ENCODE data around the gene BANP.

Gene BANP

DNA sequence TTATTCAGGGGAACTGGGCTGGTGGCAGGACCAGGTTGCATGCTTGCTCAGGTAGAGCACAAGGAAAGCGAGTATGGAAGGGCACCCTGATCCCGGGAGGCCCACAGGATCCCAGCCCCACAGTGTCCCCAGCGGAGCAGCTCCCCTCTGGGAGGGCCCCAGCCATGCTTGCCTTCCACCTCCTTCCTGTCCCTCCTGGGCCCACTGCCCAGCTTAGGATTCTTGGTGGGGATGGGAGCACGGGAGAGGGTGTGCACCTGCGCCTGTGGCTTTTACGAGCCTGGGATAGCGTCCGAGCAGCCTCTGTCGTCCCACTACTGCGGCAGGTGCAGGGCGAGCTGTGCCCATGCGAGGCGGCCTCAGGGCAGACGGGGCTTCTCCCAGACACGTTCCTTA is 114.5 kb downstream of the BANP start (continued):
- TF ChIP-seq, protein P1, sequence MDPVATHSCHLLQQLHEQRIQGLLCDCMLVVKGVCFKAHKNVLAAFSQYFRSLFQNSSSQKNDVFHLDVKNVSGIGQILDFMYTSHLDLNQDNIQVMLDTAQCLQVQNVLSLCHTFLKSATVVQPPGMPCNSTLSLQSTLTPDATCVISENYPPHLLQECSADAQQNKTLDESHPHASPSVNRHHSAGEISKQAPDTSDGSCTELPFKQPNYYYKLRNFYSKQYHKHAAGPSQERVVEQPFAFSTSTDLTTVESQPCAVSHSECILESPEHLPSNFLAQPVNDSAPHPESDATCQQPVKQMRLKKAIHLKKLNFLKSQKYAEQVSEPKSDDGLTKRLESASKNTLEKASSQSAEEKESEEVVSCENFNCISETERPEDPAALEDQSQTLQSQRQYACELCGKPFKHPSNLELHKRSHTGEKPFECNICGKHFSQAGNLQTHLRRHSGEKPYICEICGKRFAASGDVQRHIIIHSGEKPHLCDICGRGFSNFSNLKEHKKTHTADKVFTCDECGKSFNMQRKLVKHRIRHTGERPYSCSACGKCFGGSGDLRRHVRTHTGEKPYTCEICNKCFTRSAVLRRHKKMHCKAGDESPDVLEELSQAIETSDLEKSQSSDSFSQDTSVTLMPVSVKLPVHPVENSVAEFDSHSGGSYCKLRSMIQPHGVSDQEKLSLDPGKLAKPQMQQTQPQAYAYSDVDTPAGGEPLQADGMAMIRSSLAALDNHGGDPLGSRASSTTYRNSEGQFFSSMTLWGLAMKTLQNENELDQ (tag by site-specific recombination; IDR thresholded peaks at IDR 0.05; ENCODE audit: low read depth): no peak
- no peak for TF ChIP-seq ZBTB48 (tag by site-specific recombination; IDR thresholded peaks at IDR 0.05)
- TF ChIP-seq ZNF670 (tag by site-specific recombination; IDR thresholded peaks at IDR 0.05; ENCODE audit: low read depth): no peak
- TF ChIP-seq YY2 (tag by site-specific recombination; IDR thresholded peaks at IDR 0.05): no peak
- no peak for TF ChIP-seq KLF1 (tag by site-specific recombination; IDR thresholded peaks at IDR 0.05)

DNA sequence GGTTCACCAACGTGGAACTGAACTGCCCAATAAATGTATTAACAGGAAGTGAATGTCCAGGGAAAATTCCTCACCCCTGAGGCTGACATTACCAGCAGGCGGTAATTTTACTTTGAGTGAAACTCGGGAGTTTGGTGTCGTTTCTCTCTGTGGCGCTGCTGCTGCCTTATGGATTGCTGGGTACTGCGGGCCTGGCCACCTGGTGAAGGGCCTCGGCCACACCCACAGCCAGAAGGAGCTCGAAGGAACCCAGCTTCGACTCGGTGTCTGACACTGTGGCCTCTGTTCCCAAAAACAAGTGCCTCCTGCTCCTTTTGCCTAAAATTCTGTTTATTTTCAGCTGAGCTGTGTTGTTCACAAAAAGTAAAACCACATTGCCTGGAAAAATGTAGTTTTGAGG is 115.0 kb downstream of the BANP start:
- H3K27ac ChIP-seq (ENCODE audit: extremely low read depth, low read depth, low read length): no peak overlapping the region
- peaks cover 0 to 24% of the 10 kb centered on the region in 2 experiments; a peak in 1 of 3 replicates for H3K36me3 ChIP-seq (ENCODE audit: control insufficient read depth in 2 of 2, insufficient read depth in 1 of 2, low read length in 2 of 2)
- no peaks in the 10 kb centered on the region for H3K4me1 ChIP-seq (ENCODE audit: control insufficient read depth, insufficient read depth, low read length)
- ChIA-PET CTCF (no interaction called here), POLR2A (no interaction called here)
- no peak overlapping the region for H3K4me3 ChIP-seq (ENCODE audit: low read depth, low read length)
- TF ChIP-seq ZNF404 (tag by site-specific recombination; IDR thresholded peaks at IDR 0.05) (no peak), ZNF174 (tag by site-specific recombination; IDR thresholded peaks at IDR 0.05) (no peak), ZNF747 (tag by site-specific recombination; IDR thresholded peaks at IDR 0.05) (no peak), ZNF292 (tag by site-specific recombination; IDR thresholded peaks at IDR 0.05; ENCODE audit: borderline replicate concordance, low read depth) (no peak), ZBTB7A (tag by site-specific recombination; IDR thresholded peaks at IDR 0.05; ENCODE audit: low read depth) (no peak), ZNF768 (tag by site-specific recombination; IDR thresholded peaks at IDR 0.05) (no peak), FEZF1 (tag by site-specific recombination; IDR thresholded peaks at IDR 0.05) (no peak), ZNF529 (tag by site-specific recombination; IDR thresholded peaks at IDR 0.05; ENCODE audit: insufficient replicate concordance) (no peak), ZNF585B (tag by site-specific recombination; IDR thresholded peaks at IDR 0.05) (no peak), ZNF664 (tag by site-specific recombination; IDR thresholded peaks at IDR 0.05) (no peak), ZBTB48 (tag by site-specific recombination; IDR thresholded peaks at IDR 0.05) (no peak)
- TF ChIP-seq, protein P2, sequence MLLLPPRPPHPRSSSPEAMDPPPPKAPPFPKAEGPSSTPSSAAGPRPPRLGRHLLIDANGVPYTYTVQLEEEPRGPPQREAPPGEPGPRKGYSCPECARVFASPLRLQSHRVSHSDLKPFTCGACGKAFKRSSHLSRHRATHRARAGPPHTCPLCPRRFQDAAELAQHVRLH (tag by site-specific recombination; IDR thresholded peaks at IDR 0.05): no peak
- TF ChIP-seq, protein P3, sequence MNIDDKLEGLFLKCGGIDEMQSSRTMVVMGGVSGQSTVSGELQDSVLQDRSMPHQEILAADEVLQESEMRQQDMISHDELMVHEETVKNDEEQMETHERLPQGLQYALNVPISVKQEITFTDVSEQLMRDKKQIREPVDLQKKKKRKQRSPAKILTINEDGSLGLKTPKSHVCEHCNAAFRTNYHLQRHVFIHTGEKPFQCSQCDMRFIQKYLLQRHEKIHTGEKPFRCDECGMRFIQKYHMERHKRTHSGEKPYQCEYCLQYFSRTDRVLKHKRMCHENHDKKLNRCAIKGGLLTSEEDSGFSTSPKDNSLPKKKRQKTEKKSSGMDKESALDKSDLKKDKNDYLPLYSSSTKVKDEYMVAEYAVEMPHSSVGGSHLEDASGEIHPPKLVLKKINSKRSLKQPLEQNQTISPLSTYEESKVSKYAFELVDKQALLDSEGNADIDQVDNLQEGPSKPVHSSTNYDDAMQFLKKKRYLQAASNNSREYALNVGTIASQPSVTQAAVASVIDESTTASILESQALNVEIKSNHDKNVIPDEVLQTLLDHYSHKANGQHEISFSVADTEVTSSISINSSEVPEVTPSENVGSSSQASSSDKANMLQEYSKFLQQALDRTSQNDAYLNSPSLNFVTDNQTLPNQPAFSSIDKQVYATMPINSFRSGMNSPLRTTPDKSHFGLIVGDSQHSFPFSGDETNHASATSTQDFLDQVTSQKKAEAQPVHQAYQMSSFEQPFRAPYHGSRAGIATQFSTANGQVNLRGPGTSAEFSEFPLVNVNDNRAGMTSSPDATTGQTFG (tag by site-specific recombination; IDR thresholded peaks at IDR 0.05; ENCODE audit: borderline replicate concordance): no peak
- TF ChIP-seq, protein P4, sequence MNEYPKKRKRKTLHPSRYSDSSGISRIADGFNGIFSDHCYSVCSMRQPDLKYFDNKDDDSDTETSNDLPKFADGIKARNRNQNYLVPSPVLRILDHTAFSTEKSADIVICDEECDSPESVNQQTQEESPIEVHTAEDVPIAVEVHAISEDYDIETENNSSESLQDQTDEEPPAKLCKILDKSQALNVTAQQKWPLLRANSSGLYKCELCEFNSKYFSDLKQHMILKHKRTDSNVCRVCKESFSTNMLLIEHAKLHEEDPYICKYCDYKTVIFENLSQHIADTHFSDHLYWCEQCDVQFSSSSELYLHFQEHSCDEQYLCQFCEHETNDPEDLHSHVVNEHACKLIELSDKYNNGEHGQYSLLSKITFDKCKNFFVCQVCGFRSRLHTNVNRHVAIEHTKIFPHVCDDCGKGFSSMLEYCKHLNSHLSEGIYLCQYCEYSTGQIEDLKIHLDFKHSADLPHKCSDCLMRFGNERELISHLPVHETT (tag by site-specific recombination; IDR thresholded peaks at IDR 0.05): no peak
- H3K9me3 ChIP-seq (ENCODE audit: control insufficient read depth, insufficient read depth, low read depth, low read length): no peaks in the 10 kb centered on the region
